Measurements from ENCODE around the gene STK17A. TPM values are rescaled to one million over a fixed set of nuclear protein-coding genes. Genes with fewer than 3 reads are reported as not detected.

The STK17A gene
- total and polyA plus RNA-seq, 2 donors from 2014 or later = 12.8 to 15.5 TPM

GRCh38 chr7:43612128-43612527 is 29.2 kb downstream of the STK17A start:
- Histone ChIP-seq H3K27ac (ENCODE audit: low read depth in 2 of 2, low read length in 2 of 2) (no peak overlapping the region), H3K9ac (ENCODE audit: low read length in 3 of 3) (no peak overlapping the region)
- no peak for FAIRE-seq

DNA sequence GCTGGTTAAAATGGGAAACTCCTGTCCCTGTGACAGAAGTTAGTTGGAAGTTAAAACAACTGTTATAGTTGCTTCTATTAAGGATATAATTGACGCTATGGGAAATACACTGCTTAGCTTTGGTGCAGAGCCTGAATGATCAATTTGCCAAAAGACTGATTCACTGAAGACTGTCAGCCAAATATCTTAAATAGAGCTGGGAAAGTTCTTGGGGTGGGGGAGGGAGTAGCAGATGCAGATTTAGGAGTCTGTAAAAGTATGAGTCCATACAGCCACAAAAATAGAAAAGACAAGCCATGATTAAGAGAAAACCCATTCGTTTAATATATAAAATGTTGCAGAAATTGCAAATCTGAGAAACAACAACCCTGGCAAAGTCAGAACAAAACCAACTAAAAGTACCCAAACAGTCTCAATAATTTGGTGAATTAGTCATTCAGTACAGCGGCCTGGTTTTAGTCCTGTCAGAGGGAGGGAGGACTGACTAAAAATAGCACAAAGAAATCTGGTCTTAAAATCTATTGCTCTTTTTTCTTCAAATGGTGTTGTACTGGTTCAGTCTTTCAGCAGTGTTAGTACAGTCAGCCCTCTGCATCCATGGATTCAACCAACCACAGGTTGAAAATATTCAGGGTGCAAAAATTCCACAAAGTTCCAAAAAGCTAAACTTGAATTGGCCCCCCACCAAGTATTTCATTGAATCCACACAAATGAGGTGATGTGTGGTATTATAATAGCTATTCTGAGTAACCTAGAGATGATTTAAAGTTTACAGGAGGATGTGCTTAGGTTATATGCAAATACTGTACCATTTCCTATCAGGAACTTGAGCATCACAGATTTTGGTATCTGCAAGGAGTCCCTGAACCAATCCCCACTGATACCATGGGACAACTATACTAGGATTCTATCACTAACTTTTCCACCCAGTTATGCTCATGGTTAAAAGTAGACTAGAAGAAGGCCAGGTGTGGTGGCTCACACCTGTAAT is 30.0 kb downstream of the STK17A start:
- Histone ChIP-seq H3K27me3 (ENCODE audit: control insufficient read depth, insufficient read depth, low read length) (no peaks in the 10 kb centered on the region), H3K4me1 (ENCODE audit: control insufficient read depth in 2 of 3, insufficient read depth in 2 of 3, low read depth in 1 of 3, low read length in 3 of 3) (peaks cover 0 to 2% (median 0%) of the 10 kb centered on the region in 3 donors), H3K36me3 (ENCODE audit: control insufficient read depth in 2 of 3, insufficient read depth in 3 of 3, low read length in 3 of 3) (peaks cover 0 to 6% (median 4%) of the 10 kb centered on the region in 3 donors), H3K9ac (ENCODE audit: low read length in 3 of 3) (no peak overlapping the region), H3K27ac (ENCODE audit: low read depth in 2 of 2, low read length in 2 of 2) (no peak overlapping the region), H3K9me3 (ENCODE audit: control insufficient read depth in 2 of 3, insufficient read depth in 1 of 3, low read length in 3 of 3) (no peaks in the 10 kb centered on the region), H3K4me3 (ENCODE audit: low read length in 3 of 3) (no peak overlapping the region)
- intact Hi-C loops (cut with DNase I) = no loop called here
- TF ChIP-seq CTCF (IDR thresholded peaks at IDR 0.05; ENCODE audit: borderline replicate concordance, extremely low read depth, insufficient read depth) = no peak
- FAIRE-seq = no peak
- DNase-seq = no peak

More at GRCh38 chr7:43612128-43612527, 29.2 kb downstream of the STK17A start:
- no peaks in the 10 kb centered on the region for H3K9me3 ChIP-seq (ENCODE audit: control insufficient read depth in 2 of 3, insufficient read depth in 1 of 3, low read length in 3 of 3)
- intact Hi-C loops (cut with DNase I) = no loop called here
- no peaks in the 10 kb centered on the region for H3K27me3 ChIP-seq (ENCODE audit: control insufficient read depth, insufficient read depth, low read length)
- H3K36me3 ChIP-seq (ENCODE audit: control insufficient read depth in 2 of 3, insufficient read depth in 3 of 3, low read length in 3 of 3) = peaks cover 0 to 4% (median 3%) of the 10 kb centered on the region in 3 donors
- H3K4me3 ChIP-seq (ENCODE audit: low read length in 3 of 3) = no peak overlapping the region
- peaks cover 0 to 2% (median 0%) of the 10 kb centered on the region in 3 donors for H3K4me1 ChIP-seq (ENCODE audit: control insufficient read depth in 2 of 3, insufficient read depth in 2 of 3, low read depth in 1 of 3, low read length in 3 of 3)
- no peak for TF ChIP-seq CTCF (IDR thresholded peaks at IDR 0.05; ENCODE audit: borderline replicate concordance, extremely low read depth, insufficient read depth)
- no peak for DNase-seq

DNA sequence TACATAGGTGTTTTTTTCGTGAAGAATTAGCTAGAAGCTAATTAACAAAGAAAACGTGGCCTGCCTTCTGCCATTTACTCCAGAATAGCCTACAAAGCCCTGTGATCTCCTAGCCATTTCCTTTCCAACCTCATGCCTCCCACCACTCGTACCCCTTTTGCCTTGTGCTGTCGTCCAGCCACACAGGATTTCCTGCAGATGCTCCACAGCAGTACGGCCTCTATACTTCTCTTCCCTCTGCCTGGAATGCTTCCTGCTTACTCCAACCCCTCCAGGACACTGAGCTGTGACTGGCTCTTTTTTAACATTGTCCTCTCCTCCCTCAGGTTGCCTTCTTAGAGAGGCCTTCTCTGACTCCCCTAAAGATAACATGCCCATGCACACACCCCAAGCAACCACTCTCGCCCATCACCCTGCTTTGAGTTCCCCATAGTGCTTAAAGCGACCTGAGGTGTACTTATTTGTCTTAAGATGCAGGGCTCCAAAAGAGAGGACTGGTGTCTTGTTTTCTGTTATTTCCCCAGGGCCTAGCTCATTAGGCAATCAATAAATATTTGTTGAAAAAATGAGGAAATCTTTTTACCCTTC is 32.7 kb downstream of the STK17A start:
- Histone ChIP-seq H3K4me1 (ENCODE audit: control insufficient read depth in 2 of 3, insufficient read depth in 2 of 3, low read depth in 1 of 3, low read length in 3 of 3) (peaks cover 0 to 4% (median 0%) of the 10 kb centered on the region in 3 donors), H3K27ac (ENCODE audit: low read depth in 2 of 2, low read length in 2 of 2) (no peak overlapping the region), H3K36me3 (ENCODE audit: control insufficient read depth in 2 of 3, insufficient read depth in 3 of 3, low read length in 3 of 3) (peaks cover 0 to 10% (median 4%) of the 10 kb centered on the region in 3 donors), H3K27me3 (ENCODE audit: control insufficient read depth, insufficient read depth, low read length) (no peaks in the 10 kb centered on the region), H3K9me3 (ENCODE audit: control insufficient read depth in 2 of 3, insufficient read depth in 1 of 3, low read length in 3 of 3) (no peaks in the 10 kb centered on the region), H3K4me3 (ENCODE audit: low read length in 3 of 3) (no peak overlapping the region), H3K9ac (ENCODE audit: low read length in 3 of 3) (no peak overlapping the region)
- TF ChIP-seq CTCF (IDR thresholded peaks at IDR 0.05; ENCODE audit: borderline replicate concordance, extremely low read depth, insufficient read depth) = no peak
- FAIRE-seq = no peak
- DNase-seq = no peak
- intact Hi-C loops (cut with DNase I) = no loop called here
